RCC 7860 (cell line): ENCODE results near the gene AGBL1.
"Not testable (repeated sequence)": the region's sequence is repeated elsewhere in the genome, so short reads cannot be mapped to it uniquely, and the experiment has no call there.

Source experiments
- DNase-seq: peaks from one replicate; pipeline ENCODE4 v3.0.0-alpha.2; 2015; ENCODE audit warnings: low spot score
- FAIRE-seq: peaks from 2 replicates; lab custom pipeline; 2012; peaks lifted over from hg19 to GRCh38; lab: Jason Lieb, UNC

The AGBL1 gene

DNA sequence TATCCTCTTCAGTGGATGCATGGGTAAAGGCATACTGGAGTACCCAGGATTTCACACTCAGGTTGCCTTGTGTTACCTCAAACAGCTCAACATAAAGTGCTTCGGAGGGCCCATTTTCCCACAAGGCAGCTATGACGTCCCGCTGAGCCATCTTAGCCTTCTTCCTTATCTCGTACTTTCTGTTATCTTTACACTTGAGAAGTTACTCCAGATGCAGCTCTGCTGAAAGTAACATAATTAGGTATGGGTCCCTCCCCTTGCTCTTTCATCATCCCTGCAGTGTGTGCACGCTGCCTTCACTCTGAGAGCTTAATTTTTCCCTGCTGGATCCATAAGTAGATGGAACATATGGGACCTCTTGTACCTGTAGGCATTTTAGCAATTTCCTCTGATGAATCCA is 410.3 kb downstream of the AGBL1 start:
- DNase-seq (no peak), FAIRE-seq (no peak)

- DNase-seq = no peak
- FAIRE-seq = no peak
Observed at GRCh38 chr15:86491118-86491517, 411.4 kb downstream of the AGBL1 start.

GRCh38 chr15:86493884-86494283 is 414.2 kb downstream of the AGBL1 start:
- FAIRE-seq (no peak), DNase-seq (no peak)

DNA sequence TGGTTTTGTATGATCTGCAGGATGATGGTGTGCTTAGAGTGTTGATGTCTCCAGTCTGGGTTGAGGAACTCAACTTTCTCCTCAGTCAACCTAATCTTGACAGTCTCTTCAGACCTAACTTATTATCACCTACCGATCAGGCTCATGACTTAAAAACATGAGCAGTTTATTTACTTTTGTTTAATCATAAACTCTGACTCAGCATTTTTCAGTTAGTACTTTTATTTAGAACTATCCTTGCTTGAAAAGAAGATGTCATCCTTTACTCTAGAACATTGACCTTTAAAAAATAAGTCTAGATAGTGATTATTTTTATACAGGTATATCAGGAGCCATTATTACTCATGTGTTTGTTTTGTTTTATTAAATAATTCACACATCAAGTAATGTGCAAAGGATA is 414.8 kb downstream of the AGBL1 start:
- FAIRE-seq = no peak
- no peak for DNase-seq

DNA sequence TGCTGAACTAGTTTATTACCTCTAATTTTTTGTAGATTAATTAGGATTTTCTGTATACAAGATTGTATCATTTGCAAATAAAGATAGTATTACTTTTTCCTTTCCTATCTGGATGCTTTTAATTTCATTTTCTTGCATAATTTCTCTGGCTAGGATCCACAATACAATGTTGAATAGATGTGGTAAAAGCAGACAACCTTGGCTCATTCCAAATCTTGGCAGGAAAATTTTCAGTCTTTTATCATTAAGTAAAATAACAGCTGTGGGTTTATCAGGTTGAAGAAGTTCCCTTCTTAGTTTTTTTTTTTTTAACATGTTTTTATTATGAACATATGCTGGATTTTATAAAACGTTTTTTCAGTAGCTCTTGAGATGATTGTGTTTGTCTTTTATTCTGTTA is 422.6 kb downstream of the AGBL1 start:
- FAIRE-seq = no peak

GRCh38 chr15:86505951-86506350 is 426.3 kb downstream of the AGBL1 start:
- FAIRE-seq (no peak), DNase-seq (no peak)

More for the DNA sequence above, 422.6 kb downstream of the AGBL1 start:
- no peak for DNase-seq

- DNase-seq (no peak), FAIRE-seq (no peak)
Observed at GRCh38 chr15:86506401-86506800, 426.7 kb downstream of the AGBL1 start.

- no peak for DNase-seq
- FAIRE-seq = no peak
Observed at GRCh38 chr15:86515625-86516024, 436.0 kb downstream of the AGBL1 start.

DNA sequence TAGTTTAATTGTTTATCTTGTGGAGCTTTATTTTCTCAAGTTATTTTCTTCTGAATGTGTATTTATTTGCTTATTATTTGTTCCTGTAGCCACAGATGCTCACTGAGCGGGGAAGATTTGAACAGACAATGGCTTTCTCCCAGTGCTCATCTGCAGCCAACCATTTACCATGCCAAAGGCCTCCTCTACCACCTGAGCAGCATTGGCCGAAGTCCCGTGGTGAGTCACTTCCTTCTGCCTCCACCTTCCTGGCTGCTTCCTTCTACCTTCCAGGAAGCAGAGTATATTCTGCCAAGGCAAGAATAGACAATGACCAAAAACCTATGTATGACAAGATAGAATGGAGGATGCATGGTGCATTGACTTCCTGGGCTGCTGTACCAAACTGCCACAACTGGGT is 443.1 kb downstream of the AGBL1 start:
- DNase-seq (no peak), FAIRE-seq (no peak)

- DNase-seq (no peak), FAIRE-seq (no peak)
Observed at GRCh38 chr15:86526938-86527690, 447.4 kb downstream of the AGBL1 start.

GRCh38 chr15:86528094-86528493 is 448.4 kb downstream of the AGBL1 start:
- not testable (repeated sequence) for DNase-seq, FAIRE-seq

DNA sequence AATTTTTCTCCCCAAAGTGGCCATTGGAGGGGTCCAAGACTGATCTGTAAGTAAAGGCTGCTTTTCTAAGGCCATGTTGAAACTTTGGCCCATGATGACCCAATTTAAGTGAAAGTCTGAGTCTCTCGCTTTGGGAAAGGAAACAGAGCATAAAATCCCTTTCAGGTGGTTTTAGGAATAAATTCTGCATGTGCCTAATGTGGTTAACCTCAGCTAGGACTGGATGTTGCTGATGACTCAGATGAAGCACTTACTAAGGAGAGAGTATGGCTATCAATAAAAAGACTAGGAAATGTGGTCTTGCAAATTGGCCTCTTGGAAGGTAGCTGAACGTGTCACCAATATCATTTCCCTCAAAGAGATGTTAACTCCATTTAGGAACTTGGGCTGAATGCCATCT is 458.5 kb downstream of the AGBL1 start:
- FAIRE-seq (no peak), DNase-seq (no peak)

- FAIRE-seq (no peak), DNase-seq (no peak)
Observed at GRCh38 chr15:86540840-86541467, 461.3 kb downstream of the AGBL1 start.

- no peak for DNase-seq
- no peak for FAIRE-seq
Observed at GRCh38 chr15:86541540-86541939, 461.9 kb downstream of the AGBL1 start.

DNA sequence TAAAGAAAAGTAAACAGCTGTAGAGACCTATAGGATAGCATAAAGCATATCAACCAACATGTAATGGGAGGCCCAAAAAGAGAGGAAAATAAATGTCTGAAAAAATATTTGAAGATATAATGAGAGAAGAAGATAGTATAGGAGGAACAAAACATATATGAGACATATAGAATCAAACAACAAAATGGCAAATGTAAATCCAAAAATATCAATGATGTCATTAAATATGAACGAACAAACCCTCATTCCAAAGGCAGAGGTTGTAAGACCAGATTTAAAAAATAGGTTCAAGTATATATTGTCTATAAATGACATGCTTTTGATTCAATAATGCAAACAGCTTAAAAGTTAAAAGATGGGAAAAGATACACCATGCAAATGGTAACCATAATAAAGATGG is 470.4 kb downstream of the AGBL1 start:
- no peak for DNase-seq
- FAIRE-seq = no peak

DNA sequence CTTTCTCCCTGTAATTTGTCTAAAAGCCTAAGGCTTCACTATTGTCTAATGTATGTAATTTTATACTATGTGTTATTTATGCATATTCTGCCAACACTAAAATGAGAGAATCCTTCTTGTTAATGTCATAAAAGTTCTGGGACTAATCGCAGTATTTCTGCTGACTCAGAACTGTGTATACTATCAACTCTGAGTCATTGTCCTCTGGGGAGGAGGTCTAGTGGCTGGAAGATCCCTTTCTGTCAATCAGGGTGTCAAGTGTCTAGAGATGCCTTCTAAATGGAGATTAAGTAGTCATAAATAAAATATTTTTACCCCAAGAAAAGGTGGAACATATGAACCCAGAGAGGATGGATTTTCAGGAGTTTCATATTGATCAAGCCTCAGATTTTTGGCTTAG is 473.4 kb downstream of the AGBL1 start:
- FAIRE-seq = no peak
- DNase-seq = no peak

GRCh38 chr15:86555098-86555497 is 475.4 kb downstream of the AGBL1 start:
- DNase-seq (no peak), FAIRE-seq (no peak)

- no peak for FAIRE-seq
- DNase-seq = no peak
Observed at GRCh38 chr15:86555939-86556338, 476.3 kb downstream of the AGBL1 start.

DNA sequence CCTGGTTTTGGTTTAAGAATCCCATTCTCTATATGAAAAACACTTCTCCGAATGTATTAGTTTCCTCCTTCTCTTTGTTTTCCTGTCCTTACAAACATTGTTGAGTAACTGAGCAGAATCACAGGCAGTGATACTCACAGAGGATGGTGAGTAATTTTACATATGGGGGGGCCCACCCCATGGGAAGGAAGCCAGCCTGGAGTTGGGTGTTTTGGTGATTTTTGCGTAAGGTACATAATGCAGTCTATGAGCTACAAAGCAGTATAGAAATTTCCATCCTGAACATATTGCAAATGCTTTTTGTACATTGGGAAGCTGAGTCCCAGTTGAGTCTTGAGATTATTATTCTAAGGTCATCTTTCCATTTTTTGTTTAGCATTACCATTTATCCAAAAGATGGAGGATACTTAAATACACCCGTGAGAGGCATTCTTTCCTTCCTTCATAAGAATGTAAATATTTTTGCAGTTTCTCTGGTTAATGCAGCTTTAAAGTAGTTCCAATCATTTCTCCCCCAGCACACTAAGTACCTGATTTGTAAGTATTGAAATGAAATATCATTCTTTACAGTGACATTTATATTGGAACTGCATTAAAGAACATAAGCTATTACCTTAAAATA is 476.8 kb downstream of the AGBL1 start:
- no peak for DNase-seq
- no peak for FAIRE-seq

GRCh38 chr15:86557018-86557550 is 477.4 kb downstream of the AGBL1 start:
- no peak for FAIRE-seq
- DNase-seq = no peak

DNA sequence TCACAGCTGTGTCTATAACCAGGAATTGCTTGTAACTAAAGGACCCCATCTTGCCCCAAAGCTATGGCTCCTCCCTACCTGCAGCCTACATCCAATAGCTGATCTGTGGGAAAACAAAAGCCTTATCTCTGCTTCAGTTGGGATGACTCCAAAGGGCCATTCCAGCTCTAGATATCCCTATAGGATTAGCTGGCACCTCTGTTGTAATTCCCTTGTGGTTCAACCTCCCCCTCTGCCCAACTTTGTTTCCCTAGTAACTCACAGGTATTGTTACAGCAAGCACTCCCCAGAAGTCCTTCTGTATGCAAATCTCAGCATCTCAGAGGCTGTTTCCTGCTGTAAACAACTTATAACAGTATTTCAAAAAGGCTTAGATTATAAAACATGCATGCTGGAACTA is 478.6 kb downstream of the AGBL1 start:
- FAIRE-seq (no peak), DNase-seq (no peak)

DNA sequence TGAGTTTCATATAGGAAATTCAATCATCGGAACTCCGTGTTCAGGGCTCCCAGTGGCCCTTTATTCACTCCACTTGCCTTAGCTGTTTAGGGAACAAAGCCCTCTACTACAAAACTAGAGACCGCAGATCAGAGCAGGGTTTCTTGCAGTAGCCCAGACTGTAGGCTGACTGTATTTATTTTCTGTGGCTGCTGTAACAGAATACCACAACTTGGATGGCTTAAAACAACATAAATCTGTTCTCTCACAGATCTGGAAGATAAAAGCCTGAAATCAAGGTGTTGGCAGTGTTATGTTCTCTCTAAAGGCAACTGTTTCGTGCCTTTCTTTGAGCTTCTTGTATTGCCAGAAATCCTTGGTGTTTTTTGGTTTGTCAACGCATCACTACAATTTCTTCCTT is 479.0 kb downstream of the AGBL1 start:
- DNase-seq (no peak), FAIRE-seq (no peak)
